Smooth muscle cell (in vitro differentiated cells): ENCODE results near the gene PABPC3. TPM values are rescaled to one million over a fixed set of nuclear protein-coding genes. Genes with fewer than 3 reads are reported as not detected.

ENCODE experiments used
- DNase-seq: peaks from one replicate; lab custom pipeline; 2025; ENCODE audit not compliant: unreplicated experiment; lab: John Stamatoyannopoulos, UW
- H2AFZ ChIP-seq: fragments of 200-600 bp; sonication (generic); 2 replicates; pipeline ENCODE4 v1.6.0; 2016; ENCODE audit warnings: antibody characterized with exemption, low read depth, mild to moderate bottlenecking
- H3F3A ChIP-seq: fragments of 200-600 bp; sonication (generic); 2 replicates; pipeline ENCODE4 v1.6.0; 2017; ENCODE audit warnings: antibody characterized with exemption, low read depth
- H3K27ac ChIP-seq: fragments of 200-600 bp; sonication (generic); 2 replicates; pipeline ENCODE4 v1.5.1; 2016; ENCODE audit warnings: low read depth, mild to moderate bottlenecking
- H3K27me3 ChIP-seq: fragments of 200-600 bp; sonication (generic); 2 replicates; pipeline ENCODE4 v1.6.1; 2016; ENCODE audit warnings: low read depth, mild to moderate bottlenecking
- H3K36me3 ChIP-seq: fragments of 200-600 bp; sonication (generic); 2 replicates; pipeline ENCODE4 v1.5.1; 2016; ENCODE audit warnings: low read depth
- H3K4me1 ChIP-seq: fragments of 200-600 bp; sonication (generic); 2 replicates; pipeline ENCODE4 v1.5.1; 2016; ENCODE audit warnings: low read depth
- H3K4me2 ChIP-seq: fragments of 200-600 bp; sonication (generic); 2 replicates; pipeline ENCODE4 v1.6.0; 2016; ENCODE audit warnings: mild to moderate bottlenecking
- H3K4me3 ChIP-seq: fragments of 200-600 bp; sonication (generic); 2 replicates; pipeline ENCODE4 v1.5.1; 2016; ENCODE audit warnings: mild to moderate bottlenecking
- H3K79me2 ChIP-seq: fragments of 200-600 bp; sonication (generic); 2 replicates; pipeline ENCODE4 v1.6.0; 2016; ENCODE audit warnings: low read depth, mild to moderate bottlenecking
- H3K9ac ChIP-seq: fragments of 200-600 bp; sonication (generic); 2 replicates; pipeline ENCODE4 v1.6.0; 2016; ENCODE audit warnings: low read depth
- H3K9me3 ChIP-seq: fragments of 200-600 bp; sonication (generic); replicated peaks from 2 replicates; pipeline ENCODE4 v1.5.1; 2016; ENCODE audit warnings: low read depth
- H4K20me1 ChIP-seq: fragments of 200-600 bp; sonication (generic); 2 replicates; pipeline ENCODE4 v1.6.0; 2016; ENCODE audit warnings: low read depth
- CTCF ChIP-seq: fragments of 200-600 bp; sonication (generic); IDR thresholded peaks from 2 replicates; pipeline ENCODE4 v1.5.1; 2017; ENCODE audit warnings: borderline replicate concordance, mild to moderate bottlenecking, antibody characterized with exemption; ENCODE audit not compliant: insufficient read depth, poor library complexity, severe bottlenecking
- WGBS: methylation state at CpG from one replicate; pipeline ENCODE4 v1.1.7; 2016; ENCODE audit warnings: low lambda C conversion rate; 5-methylcytosine and 5-hydroxymethylcytosine counted together
- polyA plus RNA-seq: library from polyadenylated mRNA; unstranded; fragments of >200 nt; fragmentation: Nextera tagmentation; extraction: Ambion mirVana; gene quantifications from 2 replicates; pipeline ENCODE4 v1.2.1, GENCODE V29; 2016
- total RNA-seq: library from RNA; depleted of rRNA; stranded (reverse); fragments of >200 nt; gene quantifications from 2 replicates; pipeline ENCODE4 v1.2.3, GENCODE V29; 2014

Gene PABPC3
- 0.04 TPM in 1 of 2 replicates, not detected in the other for total RNA-seq
- 0.05 and 0.12 TPM in 2 replicates for polyA plus RNA-seq

- 97% methylated on average over 42 of the region's 50 CpGs for WGBS
- no peak within 1 kb of the TSS for H2AFZ ChIP-seq
- H3K4me2 ChIP-seq: no peak within 1 kb of the TSS
- no peak within 1 kb of the TSS for H3K9ac ChIP-seq
- H4K20me1 ChIP-seq: no peaks in the 10 kb centered on the region
- no peak for TF ChIP-seq CTCF
- H3K4me3 ChIP-seq: no peak within 1 kb of the TSS
- H3K79me2 ChIP-seq: no peaks in the 10 kb centered on the region
- no peaks in the 10 kb centered on the region for H3F3A ChIP-seq
- H3K27me3 ChIP-seq: no peaks in the 10 kb centered on the region
- no peaks in the 10 kb centered on the region for H3K36me3 ChIP-seq
- no peaks in the 10 kb centered on the region for H3K4me1 ChIP-seq
- DNase-seq: no peak
- no peaks in the 10 kb centered on the region for H3K9me3 ChIP-seq
- no peak within 1 kb of the TSS for H3K27ac ChIP-seq
These were observed at the start of gene PABPC3 for GRCh38 chr13:25095851-25096453. Gene PABPC3 (plus strand): TSS chr13:25096136. CDS start chr13:25096199, 63 bp downstream.

DNA sequence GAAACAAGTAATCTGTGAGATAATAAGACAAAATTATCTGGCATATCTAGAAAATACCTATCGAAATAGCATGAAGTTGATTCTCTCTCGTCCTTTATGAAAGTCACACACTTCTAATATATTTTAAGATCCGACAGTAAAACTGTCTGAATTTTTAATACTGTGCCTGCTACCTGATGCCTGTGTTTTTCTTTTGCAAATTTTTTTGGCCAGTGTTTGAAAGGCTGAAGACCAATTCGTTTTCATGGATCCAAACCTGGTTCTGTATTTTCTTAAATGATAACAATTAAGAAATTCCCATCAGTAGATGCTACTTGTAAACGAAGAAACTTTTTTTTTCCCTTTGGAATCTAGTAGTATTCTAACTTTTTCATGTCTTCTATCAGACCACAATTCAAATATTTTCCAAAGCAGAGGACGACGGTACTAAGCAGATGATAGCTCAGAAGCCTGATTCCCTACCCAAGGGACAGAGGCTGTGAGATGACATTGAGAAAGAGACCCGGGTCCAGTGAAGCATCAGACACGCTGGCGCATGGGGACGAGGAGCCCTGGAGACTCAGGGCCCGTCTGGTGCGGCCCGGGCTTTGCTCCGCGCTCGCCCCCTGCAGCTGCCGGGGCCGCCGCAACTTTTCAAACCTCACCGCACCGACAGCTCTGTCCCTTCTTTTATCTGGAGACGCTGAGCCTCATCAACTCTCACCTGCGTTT lies 49.5 kb upstream of the PABPC3 start:
- no peaks in the 10 kb centered on the region for H3K36me3 ChIP-seq
- peak overlapping the region; percentile 97 for H3K4me2 ChIP-seq
- H3K27me3 ChIP-seq: peaks cover 12% of the 10 kb centered on the region
- 15% methylated on average over 24 of the region's 24 CpGs for WGBS
- no peaks in the 10 kb centered on the region for H3K9me3 ChIP-seq
- no peaks in the 10 kb centered on the region for H3K4me1 ChIP-seq
- H3K4me3 ChIP-seq: peak overlapping the region; percentile 64
- no peak overlapping the region for H3K27ac ChIP-seq
- no peak for DNase-seq
- no peaks in the 10 kb centered on the region for H3K79me2 ChIP-seq
- no peaks in the 10 kb centered on the region for H4K20me1 ChIP-seq
- peak overlapping the region; percentile 13 for H3K9ac ChIP-seq
- H2AFZ ChIP-seq: peak overlapping the region; percentile 95
- TF ChIP-seq CTCF: no peak
- no peaks in the 10 kb centered on the region for H3F3A ChIP-seq

DNA sequence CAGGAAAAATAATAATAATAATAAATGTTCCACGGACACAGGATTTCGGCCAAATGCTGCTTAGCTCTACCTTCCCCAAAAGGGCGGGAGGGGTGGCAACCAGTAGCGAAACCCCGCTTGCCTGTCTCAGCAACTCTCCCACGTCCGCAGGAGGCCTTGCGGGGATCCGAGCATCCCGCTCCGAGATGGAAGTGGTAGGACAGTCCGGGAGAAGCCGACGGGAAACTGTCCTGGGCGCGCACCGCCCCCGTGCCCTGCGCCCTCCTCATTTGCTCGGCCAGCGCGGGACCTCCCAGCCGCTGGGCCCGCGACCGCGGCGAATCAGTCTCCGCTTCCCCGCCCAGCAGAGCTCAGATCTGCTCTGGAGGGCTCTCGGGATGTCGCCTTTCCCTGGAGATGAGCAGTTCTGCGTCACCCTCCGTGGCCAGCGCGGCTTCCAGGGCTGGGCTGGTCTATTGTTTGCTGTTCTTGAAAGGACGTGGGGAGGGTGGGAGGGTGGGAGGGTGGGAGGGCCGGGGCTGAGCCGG lies 48.9 kb upstream of the PABPC3 start:
- H3K36me3 ChIP-seq: no peaks in the 10 kb centered on the region
- H2AFZ ChIP-seq: peak overlapping the region; percentile 95
- H3K79me2 ChIP-seq: no peaks in the 10 kb centered on the region
- no peaks in the 10 kb centered on the region for H3F3A ChIP-seq
- H3K9me3 ChIP-seq: no peaks in the 10 kb centered on the region
- H3K4me1 ChIP-seq: no peaks in the 10 kb centered on the region
- H3K27ac ChIP-seq: no peak overlapping the region
- peak overlapping the region; percentile 97 for H3K4me2 ChIP-seq
- WGBS: under 1% methylated on average over 39 of the region's 39 CpGs
- peak; percentile 30 for DNase-seq
- H4K20me1 ChIP-seq: no peaks in the 10 kb centered on the region
- H3K9ac ChIP-seq: peak overlapping the region; percentile 13
- TF ChIP-seq CTCF: no peak
- H3K4me3 ChIP-seq: peak overlapping the region; percentile 64
- H3K27me3 ChIP-seq: peaks cover 12% of the 10 kb centered on the region
